IPS-15b (cell line): Measurements from ENCODE around the gene RAB19.
"Not testable (repeated sequence)": the region's sequence is repeated elsewhere in the genome, so short reads cannot be mapped to it uniquely, and the experiment has no call there.

ENCODE experiments used
- H3K27me3 ChIP-seq: one replicate; pipeline ENCODE4 v1.6.1; 2013; ENCODE audit warnings: low read length; ENCODE audit not compliant: control insufficient read depth, insufficient read depth
- H3K36me3 ChIP-seq: one replicate; pipeline ENCODE4 v1.6.1; 2013; ENCODE audit warnings: low read length; ENCODE audit not compliant: control insufficient read depth, insufficient read depth
- H3K4me1 ChIP-seq: one replicate; pipeline ENCODE4 v1.6.1; 2013; ENCODE audit warnings: mild to moderate bottlenecking, low read length; ENCODE audit not compliant: control insufficient read depth, insufficient read depth
- H3K4me3 ChIP-seq: one replicate; pipeline ENCODE4 v1.5.1; 2013; ENCODE audit warnings: low read depth, low read length
- H3K9ac ChIP-seq: one replicate; pipeline ENCODE4 v1.6.1; 2013; ENCODE audit warnings: low read depth, mild to moderate bottlenecking, low read length
- H3K9me3 ChIP-seq: one replicate; pipeline ENCODE4 v1.6.1; 2013; ENCODE audit warnings: mild to moderate bottlenecking, low read length; ENCODE audit not compliant: control insufficient read depth, insufficient read depth

Gene RAB19

GRCh38 chr7:140415361-140415760, 11.5 kb downstream of the RAB19 start:
- Histone ChIP-seq H3K9ac (no peak overlapping the region), H3K4me1 (no peaks in the 10 kb centered on the region), H3K4me3 (no peak overlapping the region), H3K9me3 (no peaks in the 10 kb centered on the region), H3K36me3 (no peaks in the 10 kb centered on the region), H3K27me3 (no peaks in the 10 kb centered on the region)

- H3K9ac ChIP-seq, H3K9me3 ChIP-seq, H3K4me1 ChIP-seq, H3K36me3 ChIP-seq, H3K4me3 ChIP-seq, H3K27me3 ChIP-seq: not testable (repeated sequence)
These were observed 12.0 kb downstream of the RAB19 start for GRCh38 chr7:140415816-140416215.

GRCh38 chr7:140416560-140416959, 12.7 kb downstream of the RAB19 start:
- no peaks in the 10 kb centered on the region for H3K36me3 ChIP-seq
- no peaks in the 10 kb centered on the region for H3K4me1 ChIP-seq
- H3K9ac ChIP-seq: no peak overlapping the region
- H3K4me3 ChIP-seq: no peak overlapping the region
- H3K27me3 ChIP-seq: no peaks in the 10 kb centered on the region
- H3K9me3 ChIP-seq: no peaks in the 10 kb centered on the region

GRCh38 chr7:140417456-140418155, 13.7 kb downstream of the RAB19 start:
- Histone ChIP-seq H3K27me3 (no peaks in the 10 kb centered on the region), H3K4me3 (no peak overlapping the region), H3K9ac (no peak overlapping the region), H3K9me3 (no peaks in the 10 kb centered on the region), H3K4me1 (no peaks in the 10 kb centered on the region), H3K36me3 (no peaks in the 10 kb centered on the region)

DNA sequence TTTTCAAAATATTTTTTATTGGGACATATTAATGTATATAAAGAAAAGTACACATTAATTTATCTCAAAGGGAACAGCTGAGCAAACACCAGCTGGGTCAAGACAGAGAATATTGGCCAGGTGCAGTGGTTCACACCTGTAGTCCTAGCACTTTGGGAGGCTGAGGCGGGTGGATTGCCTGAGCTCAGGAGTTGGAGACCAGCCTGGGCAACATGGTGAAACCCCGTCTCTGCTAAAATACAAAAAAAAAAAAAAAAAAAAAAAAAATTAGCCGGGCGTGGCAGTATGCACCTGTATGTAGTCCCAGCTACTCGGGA, 14.3 kb downstream of the RAB19 start:
- H3K9ac ChIP-seq: not testable (repeated sequence)

DNA sequence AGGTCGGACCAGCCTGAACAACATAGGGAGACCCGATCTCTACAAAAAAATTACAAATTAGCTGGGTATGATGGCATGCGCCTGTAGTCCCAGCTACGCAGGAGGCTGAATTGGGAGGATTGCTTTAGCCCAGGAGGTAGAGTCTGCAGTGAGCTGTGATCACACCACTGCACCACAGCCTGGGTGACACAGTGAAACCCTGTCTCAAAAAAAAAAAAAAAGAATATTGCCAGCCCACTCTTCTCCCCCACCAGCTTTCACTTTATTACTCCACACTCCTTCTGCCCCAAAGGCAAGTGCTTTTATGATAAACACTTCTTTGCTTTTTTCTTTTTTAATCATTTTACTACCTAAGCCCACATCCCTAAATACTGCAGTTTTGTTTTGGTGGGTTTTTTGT, 14.8 kb downstream of the RAB19 start:
- H3K27me3 ChIP-seq: no peaks in the 10 kb centered on the region
- no peaks in the 10 kb centered on the region for H3K4me1 ChIP-seq
- H3K36me3 ChIP-seq: no peaks in the 10 kb centered on the region
- H3K4me3 ChIP-seq: no peak overlapping the region
- H3K9me3 ChIP-seq: no peaks in the 10 kb centered on the region
- H3K9ac ChIP-seq: no peak overlapping the region

More for the DNA sequence above, 14.3 kb downstream of the RAB19 start:
- H3K9me3 ChIP-seq, H3K4me3 ChIP-seq, H3K4me1 ChIP-seq, H3K36me3 ChIP-seq, H3K27me3 ChIP-seq: not testable (repeated sequence)

- H3K4me1 ChIP-seq: no peaks in the 10 kb centered on the region
- H3K36me3 ChIP-seq: no peaks in the 10 kb centered on the region
- H3K9me3 ChIP-seq: no peaks in the 10 kb centered on the region
- H3K4me3 ChIP-seq: no peak overlapping the region
- H3K27me3 ChIP-seq: no peaks in the 10 kb centered on the region
- no peak overlapping the region for H3K9ac ChIP-seq
These were observed 17.7 kb downstream of the RAB19 start for GRCh38 chr7:140421521-140421920.

- Histone ChIP-seq H3K27me3 (no peaks in the 10 kb centered on the region), H3K9ac (no peak overlapping the region), H3K9me3 (no peaks in the 10 kb centered on the region), H3K36me3 (no peaks in the 10 kb centered on the region), H3K4me3 (no peak overlapping the region), H3K4me1 (no peaks in the 10 kb centered on the region)
These were observed 19.6 kb downstream of the RAB19 start for GRCh38 chr7:140423501-140423900.

GRCh38 chr7:140425718-140426117, 21.9 kb downstream of the RAB19 start:
- Histone ChIP-seq H3K9me3 (no peaks in the 10 kb centered on the region), H3K4me3 (no peak overlapping the region), H3K9ac (no peak overlapping the region), H3K4me1 (no peaks in the 10 kb centered on the region), H3K36me3 (peaks cover 2% of the 10 kb centered on the region), H3K27me3 (no peaks in the 10 kb centered on the region)

- H3K27me3 ChIP-seq: no peaks in the 10 kb centered on the region
These were observed 22.3 kb downstream of the RAB19 start for GRCh38 chr7:140426130-140426529.

DNA sequence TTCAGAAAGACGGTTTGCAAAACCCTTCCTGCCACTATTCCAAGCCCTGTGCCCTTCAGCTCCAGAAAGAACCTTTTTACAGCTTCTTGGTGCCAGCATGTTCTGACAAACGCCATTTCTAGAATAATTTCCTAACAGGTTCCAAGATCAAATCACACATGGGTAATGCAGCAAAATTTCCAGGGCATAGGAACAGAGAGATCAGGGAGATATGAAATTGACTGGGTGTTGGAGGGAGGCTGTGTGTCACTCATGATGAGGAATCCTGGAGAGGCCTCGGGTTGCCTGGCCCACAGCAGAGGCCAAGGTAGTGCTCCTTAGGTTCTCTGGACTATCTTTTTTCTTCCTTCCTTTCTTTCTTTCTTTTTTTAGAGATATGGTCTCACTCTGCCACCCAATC, 29.5 kb downstream of the RAB19 start:
- H3K4me1 ChIP-seq: no peaks in the 10 kb centered on the region
- no peaks in the 10 kb centered on the region for H3K9me3 ChIP-seq
- H3K36me3 ChIP-seq: peaks cover 2% of the 10 kb centered on the region
- no peaks in the 10 kb centered on the region for H3K27me3 ChIP-seq
- H3K4me3 ChIP-seq: no peak overlapping the region
- H3K9ac ChIP-seq: no peak overlapping the region

More at GRCh38 chr7:140426130-140426529, 22.3 kb downstream of the RAB19 start:
- Histone ChIP-seq H3K36me3 (peaks cover 2% of the 10 kb centered on the region), H3K4me3 (no peak overlapping the region), H3K9me3 (no peaks in the 10 kb centered on the region), H3K4me1 (no peaks in the 10 kb centered on the region), H3K9ac (no peak overlapping the region)

DNA sequence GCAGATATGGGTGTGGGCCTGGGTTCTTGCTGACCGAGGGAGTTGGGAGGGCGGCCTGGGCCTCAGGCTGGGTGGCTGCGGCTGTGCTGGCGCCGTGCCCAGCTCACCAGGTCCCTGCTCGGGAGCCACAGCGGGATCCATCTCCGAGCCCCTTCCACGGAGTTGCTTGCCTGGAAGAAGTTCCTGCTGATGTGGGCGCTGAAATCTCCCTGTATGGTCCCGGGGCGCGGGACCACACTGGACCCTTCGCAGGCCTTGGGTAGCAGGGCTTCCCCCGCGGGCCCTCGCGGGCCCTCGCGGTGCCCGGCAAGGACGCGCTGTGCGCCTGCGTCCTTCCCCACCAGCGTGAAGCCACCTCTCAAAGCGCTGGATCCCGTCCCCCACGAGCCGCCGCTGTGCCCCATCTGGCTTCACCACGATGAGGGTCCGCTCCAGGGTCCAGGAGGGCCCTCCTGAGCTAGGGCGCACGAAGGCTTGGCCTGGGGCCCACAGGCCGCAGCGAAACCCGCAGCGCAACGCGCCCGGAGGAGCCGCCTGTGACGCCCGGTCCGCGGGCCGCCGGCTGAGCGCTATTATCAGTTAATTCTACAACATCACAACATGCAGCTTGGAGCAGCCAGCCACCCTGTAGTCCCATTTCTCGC, 31.5 kb downstream of the RAB19 start:
- H3K36me3 ChIP-seq: no peaks in the 10 kb centered on the region
- no peak overlapping the region for H3K4me3 ChIP-seq
- no peak overlapping the region for H3K9ac ChIP-seq
- H3K27me3 ChIP-seq: no peaks in the 10 kb centered on the region
- H3K4me1 ChIP-seq: no peaks in the 10 kb centered on the region
- no peaks in the 10 kb centered on the region for H3K9me3 ChIP-seq
